ENCODE data around the gene SMCO2.

SMCO2 gene

GRCh38 chr12:27545665-27546064 is 99.1 kb downstream of the SMCO2 start:
- H3K27ac ChIP-seq, result no peak overlapping the region
- no peak for TF ChIP-seq CTCF (conservative IDR thresholded peaks at IDR 0.05)
- TF ChIP-seq ZFX (IDR thresholded peaks at IDR 0.05), result no peak

DNA sequence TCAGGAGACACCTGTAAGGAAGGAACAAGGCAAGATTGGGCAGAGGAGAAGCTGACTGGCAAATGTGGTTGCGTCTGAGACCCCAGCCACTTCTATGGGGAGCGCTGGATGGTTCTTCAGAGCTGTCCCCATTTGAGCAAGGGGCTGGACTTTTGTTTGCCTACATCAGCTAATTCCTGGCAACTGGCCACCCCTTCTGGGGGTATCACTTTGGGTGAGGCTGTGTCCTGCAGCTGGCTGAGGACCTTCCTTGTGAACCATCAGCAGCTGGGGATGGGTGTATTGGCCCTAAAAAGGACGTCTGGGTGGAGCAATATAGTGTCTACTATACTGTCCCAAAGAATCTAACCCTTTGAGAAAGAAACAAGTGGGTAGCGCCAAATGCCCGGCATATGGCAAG is 101.1 kb downstream of the SMCO2 start:
- TF ChIP-seq ZFX (IDR thresholded peaks at IDR 0.05), result no peak
- no peak for TF ChIP-seq CTCF (conservative IDR thresholded peaks at IDR 0.05)
- no peak overlapping the region for H3K27ac ChIP-seq

- TF ChIP-seq CTCF (conservative IDR thresholded peaks at IDR 0.05) (no peak), ZFX (IDR thresholded peaks at IDR 0.05) (no peak)
- H3K27ac ChIP-seq, result no peak overlapping the region
Observed at GRCh38 chr12:27548301-27549199, 102.0 kb downstream of the SMCO2 start.

DNA sequence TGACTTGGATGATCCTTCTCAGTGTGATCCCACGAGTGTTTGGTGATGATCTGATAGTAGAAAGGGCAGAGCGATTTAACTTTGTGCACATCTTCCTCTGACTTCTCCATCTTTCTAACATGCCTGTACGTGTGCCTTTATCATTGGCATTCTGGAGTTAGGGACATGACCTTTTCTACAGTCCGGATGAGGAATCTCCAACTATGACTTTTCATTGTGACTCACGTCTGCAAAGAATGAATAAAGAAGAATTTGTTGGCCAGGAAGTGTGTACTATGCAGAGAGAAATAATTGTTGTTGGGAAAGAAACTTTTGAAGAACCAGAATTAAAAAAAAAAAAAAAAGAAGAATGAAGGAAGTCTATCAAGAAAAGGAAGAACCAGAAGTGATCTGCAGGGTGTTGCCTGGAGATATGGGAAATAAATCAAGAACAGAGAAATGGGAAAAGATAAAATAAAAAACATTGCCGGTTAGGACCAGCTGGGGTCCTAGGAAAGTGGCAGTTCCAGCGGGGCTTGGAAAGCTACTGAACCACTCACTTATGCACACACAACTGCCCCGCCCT is 102.8 kb downstream of the SMCO2 start:
- no peak for TF ChIP-seq ZFX (IDR thresholded peaks at IDR 0.05)
- no peak for TF ChIP-seq CTCF (conservative IDR thresholded peaks at IDR 0.05)
- H3K27ac ChIP-seq, result no peak overlapping the region

GRCh38 chr12:27549801-27550652 is 103.5 kb downstream of the SMCO2 start:
- no peak overlapping the region for H3K27ac ChIP-seq
- TF ChIP-seq CTCF (conservative IDR thresholded peaks at IDR 0.05) (no peak), ZFX (IDR thresholded peaks at IDR 0.05) (no peak)

- TF ChIP-seq CTCF (conservative IDR thresholded peaks at IDR 0.05) (no peak), ZFX (IDR thresholded peaks at IDR 0.05) (no peak)
- no peak overlapping the region for H3K27ac ChIP-seq
Observed at GRCh38 chr12:27550653-27550975, 104.1 kb downstream of the SMCO2 start.

Data from C4-2B (cell line).